WERI-Rb-1 (cell line): ENCODE results near the gene EFHC1.
"Not testable (repeated sequence)": the region's sequence is repeated elsewhere in the genome, so short reads cannot be mapped to it uniquely, and the experiment has no call there.

Source experiments
- DNase-seq: peaks from one replicate; pipeline ENCODE4 v3.0.0-alpha.2; 2020
- H3K27ac ChIP-seq: fragments of 250-450 bp; sonication (Bioruptor Pico); 2 replicates; pipeline ENCODE4 v1.5.1; 2020; ENCODE audit warnings: mild to moderate bottlenecking, moderate library complexity
- H3K27me3 ChIP-seq: fragments of 250-450 bp; sonication (Bioruptor Pico); 2 replicates; pipeline ENCODE4 v1.5.1; 2021; ENCODE audit warnings: mild to moderate bottlenecking, low read depth, moderate library complexity; ENCODE audit not compliant: insufficient read depth, severe bottlenecking
- H3K36me3 ChIP-seq: fragments of 250-450 bp; sonication (Bioruptor Pico); 2 replicates; pipeline ENCODE4 v1.5.1; 2020; ENCODE audit warnings: mild to moderate bottlenecking, moderate library complexity
- H3K4me3 ChIP-seq: 2 replicates; pipeline ENCODE4 v1.5.1; 2011; ENCODE audit warnings: low read depth, mild to moderate bottlenecking, control low read depth, low read length
- H3K9me3 ChIP-seq: fragments of 250-450 bp; sonication (Bioruptor Pico); 2 replicates; pipeline ENCODE4 v1.5.1; 2021; ENCODE audit warnings: mild to moderate bottlenecking, moderate library complexity; ENCODE audit not compliant: severe bottlenecking
- TF ChIP-seq, protein P1 (sequence below): IDR thresholded peaks from 2 replicates; pipeline ENCODE4 v1.5.1; 2011; ENCODE audit warnings: low read depth, mild to moderate bottlenecking, control low read depth, inconsistent platforms, low read length

Gene EFHC1

DNA sequence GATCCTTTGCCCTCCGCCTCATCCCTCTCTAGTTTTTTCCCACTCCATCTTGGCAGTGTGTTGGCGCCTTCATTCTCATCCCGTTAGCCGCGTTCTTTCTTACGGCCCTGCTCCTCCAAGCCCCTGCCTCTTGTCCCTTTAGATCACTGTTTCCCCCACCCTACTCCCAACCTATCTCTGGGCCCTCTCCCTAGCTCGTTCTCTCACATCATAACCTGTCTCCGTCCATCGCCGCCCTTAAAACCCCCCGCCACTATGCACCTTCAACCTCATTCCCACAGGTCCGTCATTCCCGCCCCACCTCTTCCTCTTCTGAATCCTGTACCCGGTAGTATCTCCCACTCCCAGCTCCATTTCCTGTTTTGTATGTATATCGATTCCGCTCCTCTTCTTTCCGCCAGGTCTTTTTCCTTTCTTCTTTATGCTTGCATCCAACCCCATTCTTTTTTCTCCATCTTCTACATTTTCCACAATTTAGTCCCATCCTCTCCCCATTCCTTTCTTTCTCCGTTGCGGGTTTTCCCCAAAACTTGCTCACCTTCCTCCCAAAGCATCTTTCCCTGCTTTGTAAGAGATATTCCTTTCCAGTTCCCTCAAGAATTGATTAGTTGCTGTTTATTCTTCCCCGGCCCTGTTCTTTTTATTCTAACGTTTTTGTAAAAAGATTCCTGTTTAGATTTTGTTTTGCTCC is 671 bp downstream of the EFHC1 start:
- TF ChIP-seq, protein P1, sequence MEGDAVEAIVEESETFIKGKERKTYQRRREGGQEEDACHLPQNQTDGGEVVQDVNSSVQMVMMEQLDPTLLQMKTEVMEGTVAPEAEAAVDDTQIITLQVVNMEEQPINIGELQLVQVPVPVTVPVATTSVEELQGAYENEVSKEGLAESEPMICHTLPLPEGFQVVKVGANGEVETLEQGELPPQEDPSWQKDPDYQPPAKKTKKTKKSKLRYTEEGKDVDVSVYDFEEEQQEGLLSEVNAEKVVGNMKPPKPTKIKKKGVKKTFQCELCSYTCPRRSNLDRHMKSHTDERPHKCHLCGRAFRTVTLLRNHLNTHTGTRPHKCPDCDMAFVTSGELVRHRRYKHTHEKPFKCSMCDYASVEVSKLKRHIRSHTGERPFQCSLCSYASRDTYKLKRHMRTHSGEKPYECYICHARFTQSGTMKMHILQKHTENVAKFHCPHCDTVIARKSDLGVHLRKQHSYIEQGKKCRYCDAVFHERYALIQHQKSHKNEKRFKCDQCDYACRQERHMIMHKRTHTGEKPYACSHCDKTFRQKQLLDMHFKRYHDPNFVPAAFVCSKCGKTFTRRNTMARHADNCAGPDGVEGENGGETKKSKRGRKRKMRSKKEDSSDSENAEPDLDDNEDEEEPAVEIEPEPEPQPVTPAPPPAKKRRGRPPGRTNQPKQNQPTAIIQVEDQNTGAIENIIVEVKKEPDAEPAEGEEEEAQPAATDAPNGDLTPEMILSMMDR, result no peak
- H3K9me3 ChIP-seq, result no peaks in the 10 kb centered on the region
- H3K27me3 ChIP-seq, result no peaks in the 10 kb centered on the region
- peak overlapping the region; percentile 59 for H3K4me3 ChIP-seq
- DNase-seq, result peak; percentile 76
- H3K27ac ChIP-seq, result peak overlapping the region; percentile 61
- peaks cover 13% of the 10 kb centered on the region for H3K36me3 ChIP-seq

DNA sequence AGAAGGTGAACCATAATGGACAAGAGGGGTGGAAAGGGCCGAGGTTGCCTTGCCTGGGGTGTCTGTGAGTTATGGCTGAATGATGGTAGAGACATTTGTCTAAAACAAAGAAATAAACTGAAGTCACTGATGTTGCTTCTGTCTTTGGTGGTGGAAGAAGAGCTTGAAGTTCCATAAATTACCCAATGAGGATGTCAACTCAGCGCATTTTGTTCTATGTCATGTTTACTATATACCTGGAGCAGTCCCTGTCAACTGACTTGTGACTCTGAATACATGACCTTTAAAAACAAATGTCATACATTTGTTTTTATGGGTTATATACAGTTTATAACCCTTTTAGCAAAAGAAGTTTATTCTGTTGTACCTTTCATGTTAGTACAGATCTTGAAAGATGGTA is 2.0 kb downstream of the EFHC1 start:
- H3K4me3 ChIP-seq, result no peak overlapping the region
- H3K9me3 ChIP-seq, result no peaks in the 10 kb centered on the region
- no peak overlapping the region for H3K27ac ChIP-seq
- TF ChIP-seq, protein P1, result no peak
- H3K27me3 ChIP-seq, result no peaks in the 10 kb centered on the region
- H3K36me3 ChIP-seq, result peaks cover 13% of the 10 kb centered on the region
- no peak for DNase-seq

DNA sequence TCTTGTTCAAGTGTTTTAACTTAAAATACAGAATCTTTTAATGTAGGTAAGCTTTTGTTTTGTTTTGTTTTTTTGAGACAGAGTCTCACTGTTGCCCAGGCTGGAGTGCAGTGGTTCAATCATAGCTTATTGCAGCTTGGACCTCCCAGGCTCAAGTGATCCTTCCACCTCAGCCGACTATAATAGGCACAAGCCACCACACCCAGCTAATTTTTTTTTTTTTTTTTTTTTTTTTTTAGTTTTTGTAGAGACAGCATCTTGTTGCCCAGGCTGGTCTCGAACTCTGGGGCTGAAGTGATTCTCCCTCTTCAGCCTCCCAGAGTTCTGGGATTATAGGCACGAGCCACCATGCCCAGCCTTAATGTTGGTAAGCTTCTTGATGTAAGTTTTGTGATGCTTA is 3.3 kb downstream of the EFHC1 start:
- TF ChIP-seq, protein P1, result no peak
- no peak overlapping the region for H3K4me3 ChIP-seq

DNA sequence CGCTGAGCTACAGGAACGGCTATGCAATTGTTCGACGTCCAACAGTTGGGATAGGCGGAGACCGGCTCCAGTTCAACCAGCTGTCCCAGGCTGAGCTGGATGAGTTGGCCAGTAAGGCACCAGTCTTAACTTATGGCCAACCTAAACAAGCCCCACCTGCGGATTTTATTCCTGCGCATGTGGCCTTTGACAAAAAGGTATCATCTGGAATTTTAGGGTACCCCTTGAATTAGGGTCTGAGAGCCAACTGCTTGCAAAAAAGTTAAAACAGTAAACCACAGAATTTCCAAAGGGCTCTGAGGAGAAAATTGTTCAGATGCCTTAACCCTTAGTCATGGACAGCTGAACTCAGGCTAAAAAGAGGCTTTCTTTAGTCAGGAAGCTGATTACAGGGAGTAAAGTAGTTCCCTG is 3.8 kb downstream of the EFHC1 start:
- no peak overlapping the region for H3K27ac ChIP-seq
- DNase-seq, result no peak
- peaks cover 13% of the 10 kb centered on the region for H3K36me3 ChIP-seq
- no peak overlapping the region for H3K4me3 ChIP-seq
- no peaks in the 10 kb centered on the region for H3K9me3 ChIP-seq
- no peaks in the 10 kb centered on the region for H3K27me3 ChIP-seq
- TF ChIP-seq, protein P1, result no peak

More for the DNA sequence above, 3.3 kb downstream of the EFHC1 start:
- no peaks in the 10 kb centered on the region for H3K9me3 ChIP-seq
- no peaks in the 10 kb centered on the region for H3K27me3 ChIP-seq
- peaks cover 13% of the 10 kb centered on the region for H3K36me3 ChIP-seq
- no peak for DNase-seq
- no peak overlapping the region for H3K27ac ChIP-seq

DNA sequence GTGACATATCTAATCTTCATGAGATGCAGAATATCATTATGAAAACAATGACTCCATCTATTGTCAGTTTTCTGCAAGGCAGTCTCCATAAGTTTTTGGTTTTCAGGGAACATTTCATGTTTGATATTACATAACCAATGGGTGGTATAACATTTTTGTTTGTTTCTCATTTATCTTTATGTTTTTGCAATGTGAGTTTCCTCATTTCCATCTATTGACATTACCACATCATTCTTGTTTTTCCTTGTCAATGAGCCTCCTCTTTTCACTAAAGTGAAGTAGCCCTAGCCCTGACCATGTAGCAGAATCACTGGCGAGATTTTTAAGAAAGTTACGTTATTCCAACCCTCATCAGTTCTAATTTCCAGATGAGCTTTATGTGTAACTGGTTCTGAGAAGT is 4.4 kb downstream of the EFHC1 start:
- no peaks in the 10 kb centered on the region for H3K27me3 ChIP-seq
- TF ChIP-seq, protein P1, result no peak
- H3K36me3 ChIP-seq, result peaks cover 13% of the 10 kb centered on the region
- no peaks in the 10 kb centered on the region for H3K9me3 ChIP-seq
- no peak for DNase-seq
- H3K4me3 ChIP-seq, result no peak overlapping the region
- no peak overlapping the region for H3K27ac ChIP-seq

DNA sequence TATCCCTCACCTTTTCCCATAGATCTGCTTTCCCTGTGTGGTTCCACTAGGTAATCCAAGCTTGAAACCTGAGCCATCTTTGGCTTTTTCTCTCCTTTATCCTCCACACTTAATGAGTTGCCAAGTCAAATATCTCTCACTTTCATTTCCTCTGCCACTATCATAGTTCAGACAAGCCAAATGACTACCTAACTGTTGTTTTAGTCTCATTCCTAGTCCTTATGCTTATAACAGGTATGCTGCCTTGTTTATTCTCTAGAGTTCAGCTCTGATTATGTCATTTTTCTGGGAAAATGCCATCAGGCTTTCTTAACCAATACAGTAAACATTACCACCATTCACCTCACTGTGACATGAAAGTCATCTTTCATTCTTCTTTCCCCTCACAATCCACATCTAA is 6.5 kb downstream of the EFHC1 start:
- no peaks in the 10 kb centered on the region for H3K27me3 ChIP-seq
- H3K9me3 ChIP-seq, result no peaks in the 10 kb centered on the region
- H3K36me3 ChIP-seq, result peaks cover 13% of the 10 kb centered on the region
- DNase-seq, result no peak
- TF ChIP-seq, protein P1, result no peak
- H3K27ac ChIP-seq, result no peak overlapping the region
- no peak overlapping the region for H3K4me3 ChIP-seq

DNA sequence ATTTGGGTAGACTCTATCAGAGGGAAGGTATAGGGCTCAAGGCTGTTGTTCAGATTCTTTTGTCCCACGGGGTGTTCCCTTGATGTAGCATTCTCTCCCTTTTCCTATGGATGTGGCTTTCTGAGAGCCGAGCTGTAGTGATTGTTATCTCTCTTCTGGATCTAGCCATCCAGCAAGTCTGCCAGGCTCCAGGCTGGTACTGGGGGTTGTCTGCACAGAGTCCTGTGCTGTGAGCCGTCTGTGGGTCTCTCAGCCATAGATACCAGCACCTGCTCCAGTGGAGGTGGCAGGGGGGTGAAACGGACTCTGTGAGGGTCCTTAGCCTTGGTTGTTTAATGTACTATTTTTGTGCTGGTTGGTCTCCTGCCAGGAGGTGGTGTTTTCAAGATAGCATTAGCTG is 13.2 kb downstream of the EFHC1 start:
- H3K9me3 ChIP-seq, DNase-seq, H3K27ac ChIP-seq, H3K36me3 ChIP-seq, H3K27me3 ChIP-seq, H3K4me3 ChIP-seq: not testable (repeated sequence)
